ENCODE results near the gene LRRC10B.

Gene LRRC10B

GRCh38 chr11:61524963-61525587, 16.5 kb downstream of the LRRC10B start:
- TF ChIP-seq CTCF (IDR thresholded peaks at IDR 0.05; ENCODE audit: low read length, missing control alignments), result no peak
- no peak for DNase-seq (ENCODE audit: low read depth)
- H3K4me3 ChIP-seq (replicated peaks; ENCODE audit: low read depth, low read length), result no peak overlapping the region

GRCh38 chr11:61526229-61526628, 17.7 kb downstream of the LRRC10B start:
- no peak overlapping the region for H3K4me3 ChIP-seq (replicated peaks; ENCODE audit: low read depth, low read length)
- no peak for TF ChIP-seq CTCF (IDR thresholded peaks at IDR 0.05; ENCODE audit: low read length, missing control alignments)
- no peak for DNase-seq (ENCODE audit: low read depth)

GRCh38 chr11:61526956-61527731, 18.6 kb downstream of the LRRC10B start:
- no peak overlapping the region for H3K4me3 ChIP-seq (replicated peaks; ENCODE audit: low read depth, low read length)
- no peak for DNase-seq (ENCODE audit: low read depth)
- TF ChIP-seq CTCF (IDR thresholded peaks at IDR 0.05; ENCODE audit: low read length, missing control alignments), result no peak

- no peak for DNase-seq (ENCODE audit: low read depth)
- TF ChIP-seq CTCF (IDR thresholded peaks at IDR 0.05; ENCODE audit: low read length, missing control alignments), result no peak
- no peak overlapping the region for H3K4me3 ChIP-seq (replicated peaks; ENCODE audit: low read depth, low read length)
Measured at GRCh38 chr11:61528114-61528513, 19.6 kb downstream of the LRRC10B start.

GRCh38 chr11:61529537-61530225, 21.1 kb downstream of the LRRC10B start:
- no peak overlapping the region for H3K4me3 ChIP-seq (replicated peaks; ENCODE audit: low read depth, low read length)
- TF ChIP-seq CTCF (IDR thresholded peaks at IDR 0.05; ENCODE audit: low read length, missing control alignments), result no peak
- DNase-seq (ENCODE audit: low read depth), result no peak

- DNase-seq (ENCODE audit: low read depth), result no peak
- H3K4me3 ChIP-seq (replicated peaks; ENCODE audit: low read depth, low read length), result no peak overlapping the region
- TF ChIP-seq CTCF (IDR thresholded peaks at IDR 0.05; ENCODE audit: low read length, missing control alignments), result no peak
Measured at GRCh38 chr11:61531044-61531443, 22.5 kb downstream of the LRRC10B start.
